Duodenal mucosa (tissue), 2 donors: ENCODE results near the gene CCDC174.
A peak's percentile ranks its signal among the peaks of the same experiment; 100 is the strongest.
"Not testable (repeated sequence)": the region's sequence is repeated elsewhere in the genome, so short reads cannot be mapped to it uniquely, and the experiment has no call there.

ENCODE experiments used
- H3K27ac ChIP-seq: one replicate; pipeline ENCODE4 v1.7.0; 2013; ENCODE audit warnings: low read depth, low read length
- H3K27me3 ChIP-seq, 2 donors: one replicate each; pipeline ENCODE4 v1.7.0; 2013; ENCODE audit warnings: low read length in 2 of 2, control low read depth in 1 of 2; ENCODE audit not compliant: insufficient read depth in 2 of 2, control insufficient read depth in 1 of 2
- H3K36me3 ChIP-seq, 2 donors: one replicate each; pipeline ENCODE4 v1.7.0; 2013; ENCODE audit warnings: low read length in 2 of 2, control low read depth in 1 of 2; ENCODE audit not compliant: insufficient read depth in 2 of 2, control insufficient read depth in 1 of 2
- H3K4me1 ChIP-seq, 2 donors: one replicate each; pipeline ENCODE4 v1.7.0; 2013; ENCODE audit warnings: low read length in 2 of 2, control low read depth in 1 of 2; ENCODE audit not compliant: insufficient read depth in 2 of 2, control insufficient read depth in 1 of 2
- H3K4me3 ChIP-seq, 2 donors: one replicate each; pipeline ENCODE4 v1.7.0; 2013; ENCODE audit warnings: low read length in 2 of 2, low read depth in 1 of 2
- H3K9ac ChIP-seq, 2 donors: one replicate each; pipeline ENCODE4 v1.7.0; 2013; ENCODE audit warnings: low read length in 2 of 2, low read depth in 1 of 2
- H3K9me3 ChIP-seq, 2 donors: one replicate each; pipeline ENCODE4 v1.7.0; 2013; ENCODE audit warnings: low read length in 2 of 2, control low read depth in 1 of 2; ENCODE audit not compliant: control insufficient read depth in 1 of 2

The CCDC174 gene

GRCh38 chr3:14649466-14649865, 2.1 kb upstream of the CCDC174 start:
- H3K4me1 ChIP-seq: peaks cover 38 to 41% of the 10 kb centered on the region in 2 donors
- H3K27me3 ChIP-seq: no peaks in the 10 kb centered on the region
- no peaks in the 10 kb centered on the region for H3K36me3 ChIP-seq
- H3K4me3 ChIP-seq: no peak overlapping the region
- no peaks in the 10 kb centered on the region for H3K9me3 ChIP-seq
- no peak overlapping the region for H3K9ac ChIP-seq
- H3K27ac ChIP-seq: no peak overlapping the region

- H3K4me1 ChIP-seq: peaks cover 38 to 41% of the 10 kb centered on the region in 2 donors
- no peak overlapping the region for H3K27ac ChIP-seq
- H3K27me3 ChIP-seq: no peaks in the 10 kb centered on the region
- no peak overlapping the region for H3K9ac ChIP-seq
- H3K9me3 ChIP-seq: no peaks in the 10 kb centered on the region
- H3K4me3 ChIP-seq: peak overlapping the region; percentile 65 to 88
- H3K36me3 ChIP-seq: peaks cover under 1 to 6% of the 10 kb centered on the region in 2 donors
These were observed 1.4 kb upstream of the CCDC174 start for GRCh38 chr3:14650193-14650592.

GRCh38 chr3:14652360-14652907, 872 bp downstream of the CCDC174 start:
- H3K27me3 ChIP-seq, H3K27ac ChIP-seq, H3K9me3 ChIP-seq: not testable (repeated sequence)
- Histone ChIP-seq H3K9ac (peak overlapping the region; percentile 71 to 88), H3K36me3 (peaks cover 15 to 28% of the 10 kb centered on the region in 2 donors), H3K4me3 (peak overlapping the region; percentile 81 to 88), H3K4me1 (peaks cover 38 to 41% of the 10 kb centered on the region in 2 donors)

- Histone ChIP-seq H3K27me3 (no peaks in the 10 kb centered on the region), H3K4me3 (no peak overlapping the region), H3K27ac (no peak overlapping the region), H3K4me1 (peaks cover 12 to 16% of the 10 kb centered on the region in 2 donors), H3K36me3 (peaks cover 52 to 79% of the 10 kb centered on the region in 2 donors), H3K9ac (no peak overlapping the region), H3K9me3 (no peaks in the 10 kb centered on the region)
These were observed 6.0 kb downstream of the CCDC174 start for GRCh38 chr3:14657579-14657978.

- Histone ChIP-seq H3K4me3 (no peak overlapping the region), H3K27ac (no peak overlapping the region), H3K9me3 (no peaks in the 10 kb centered on the region), H3K4me1 (peaks cover 1 to 4% of the 10 kb centered on the region in 2 donors), H3K27me3 (no peaks in the 10 kb centered on the region), H3K9ac (no peak overlapping the region), H3K36me3 (peaks cover 66 to 93% of the 10 kb centered on the region in 2 donors)
These were observed 7.4 kb downstream of the CCDC174 start for GRCh38 chr3:14658978-14659377.

GRCh38 chr3:14660942-14661341, 9.4 kb downstream of the CCDC174 start:
- Histone ChIP-seq H3K27ac (no peak overlapping the region), H3K9me3 (no peaks in the 10 kb centered on the region), H3K4me1 (peaks cover 0 to under 1% of the 10 kb centered on the region in 2 donors), H3K9ac (no peak overlapping the region), H3K4me3 (no peak overlapping the region), H3K27me3 (no peaks in the 10 kb centered on the region), H3K36me3 (peaks cover 73 to 99% of the 10 kb centered on the region in 2 donors)

GRCh38 chr3:14663396-14664135, 12.0 kb downstream of the CCDC174 start:
- Histone ChIP-seq H3K4me1 (peaks cover 0 to 2% of the 10 kb centered on the region in 2 donors), H3K4me3 (no peak overlapping the region), H3K27me3 (no peaks in the 10 kb centered on the region), H3K27ac (no peak overlapping the region), H3K9me3 (no peaks in the 10 kb centered on the region), H3K9ac (no peak overlapping the region), H3K36me3 (peaks cover 65 to 98% of the 10 kb centered on the region in 2 donors)

- Histone ChIP-seq H3K9me3 (no peaks in the 10 kb centered on the region), H3K27ac (no peak overlapping the region), H3K4me1 (peaks cover 0 to 2% of the 10 kb centered on the region in 2 donors)
These were observed 12.6 kb downstream of the CCDC174 start for GRCh38 chr3:14664170-14664569.

GRCh38 chr3:14672588-14672987, 21.0 kb downstream of the CCDC174 start:
- H3K4me3 ChIP-seq: no peak overlapping the region
- no peak overlapping the region for H3K27ac ChIP-seq
- peaks cover 48 to 53% of the 10 kb centered on the region in 2 donors for H3K36me3 ChIP-seq
- H3K9me3 ChIP-seq: no peaks in the 10 kb centered on the region
- H3K27me3 ChIP-seq: no peaks in the 10 kb centered on the region
- H3K9ac ChIP-seq: no peak overlapping the region
- H3K4me1 ChIP-seq: no peaks in the 10 kb centered on the region

More at GRCh38 chr3:14664170-14664569, 12.6 kb downstream of the CCDC174 start:
- Histone ChIP-seq H3K4me3 (no peak overlapping the region), H3K27me3 (no peaks in the 10 kb centered on the region), H3K36me3 (peaks cover 67 to 98% of the 10 kb centered on the region in 2 donors), H3K9ac (no peak overlapping the region)

GRCh38 chr3:14674841-14675240, 23.3 kb downstream of the CCDC174 start, which contains the start of gene C3orf20:
Gene C3orf20 (plus strand): TSS chr3:14675141. CDS start chr3:14682714, 7,573 bp downstream.
- no peaks in the 10 kb centered on the region for H3K4me1 ChIP-seq
- H3K27ac ChIP-seq: no peak within 1 kb of the TSS
- H3K36me3 ChIP-seq: peaks cover 28 to 31% of the 10 kb centered on the region in 2 donors
- no peak within 1 kb of the TSS for H3K4me3 ChIP-seq
- no peaks in the 10 kb centered on the region for H3K27me3 ChIP-seq
- no peak within 1 kb of the TSS for H3K9ac ChIP-seq
- H3K9me3 ChIP-seq: peaks cover 0 to 3% of the 10 kb centered on the region in 2 donors
